Activated naive CD4-positive, alpha-beta T cell treated with anti-CD3 and anti-CD28 coated beads, Interleukin-2, amount 50 U/mL, for 72 hours (primary cell): ENCODE measurements around the gene DDR1. TPM values are rescaled to one million over a fixed set of nuclear protein-coding genes. Genes with fewer than 3 reads are reported as not detected.
"Not testable (repeated sequence)": the region's sequence is repeated elsewhere in the genome, so short reads cannot be mapped to it uniquely, and the experiment has no call there.

Experiments
- ATAC-seq, 2 donors: fragments of 150-1000 bp; cut with Tn5 transposase; 2 replicates each; pipeline ENCODE4 v1.10.0; 2021; ENCODE audit warnings: mild to moderate bottlenecking in 2 of 2, moderate library complexity in 2 of 2
- DNase-seq, 2 donors: peaks; one replicate each; pipeline ENCODE4 v3.0.0; 2021 to 2022; ENCODE audit warnings: low spot score in 2 of 2
- H3K27ac Mint-ChIP-seq, 2 donors: one replicate each; pipeline ENCODE4 v1.8.0; 2022; ENCODE audit warnings: mild to moderate bottlenecking in 2 of 2, mixed read lengths in 2 of 2
- H3K36me3 Mint-ChIP-seq, 2 donors: one replicate each; pipeline ENCODE4 v1.8.0; 2022; ENCODE audit warnings: mixed read lengths in 2 of 2
- H3K9me3 Mint-ChIP-seq, 2 donors: one replicate each; pipeline ENCODE4 v1.8.0; 2022; ENCODE audit warnings: mixed read lengths in 2 of 2
- total RNA-seq, 2 donors: library from RNA; stranded (reverse); gene quantifications; one replicate each; pipeline ENCODE4 v1.2.3, GENCODE V29; 2022

The DDR1 gene
- total RNA-seq, 2 donors from 2014 or later = 15.2 to 20.7 TPM

- H3K27ac Mint-ChIP-seq = no peak overlapping the region
- H3K36me3 Mint-ChIP-seq = peaks cover 17 to 23% of the 10 kb centered on the region in 2 donors
- peaks cover 9 to 17% of the 10 kb centered on the region in 2 donors for H3K9me3 Mint-ChIP-seq
- ATAC-seq (no peak), DNase-seq (no peak)
These were observed 36.8 kb upstream of the DDR1 start for GRCh38 chr6:30847421-30847970.

GRCh38 chr6:30847971-30848436 is 36.3 kb upstream of the DDR1 start:
- peaks cover 17 to 25% of the 10 kb centered on the region in 2 donors for H3K36me3 Mint-ChIP-seq
- ATAC-seq = no peak
- H3K9me3 Mint-ChIP-seq = peaks cover 11 to 22% of the 10 kb centered on the region in 2 donors
- no peak overlapping the region for H3K27ac Mint-ChIP-seq
- DNase-seq = no peak

DNA sequence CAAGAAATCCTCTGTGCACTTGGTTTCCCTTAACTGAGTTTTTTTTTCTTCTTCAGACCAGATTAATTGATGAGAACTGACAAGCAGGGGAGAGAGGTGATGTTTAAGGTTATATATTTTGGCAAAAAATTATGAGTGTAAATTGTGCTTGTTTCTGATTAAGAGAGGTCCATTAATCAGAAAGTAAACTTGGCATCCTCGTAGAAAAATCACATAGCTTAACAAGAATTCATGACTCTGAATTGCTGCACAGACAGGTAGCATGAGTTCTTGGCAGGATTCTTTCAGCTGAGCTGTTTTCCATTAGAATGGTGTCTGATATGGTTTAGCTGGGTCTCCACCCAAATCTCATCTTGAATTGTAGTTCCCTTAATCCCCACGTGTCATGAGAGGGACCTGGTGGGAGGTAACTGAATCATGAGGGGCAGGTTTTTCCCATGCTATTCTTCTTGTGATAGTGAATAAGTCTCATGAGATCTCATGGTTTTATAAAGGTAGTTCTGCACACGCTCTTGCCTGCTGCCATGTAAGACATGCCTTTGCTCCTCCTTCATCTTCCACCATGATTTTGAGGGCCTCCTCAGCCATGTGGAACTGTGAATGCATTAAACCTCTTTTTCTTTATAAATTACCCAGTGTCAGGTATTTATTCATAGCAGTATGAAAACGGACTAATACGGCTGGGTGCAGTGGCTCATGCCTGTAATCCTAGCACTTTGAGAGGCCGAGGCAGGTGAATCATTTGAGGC is 34.2 kb upstream of the DDR1 start:
- H3K27ac Mint-ChIP-seq = no peak overlapping the region
- ATAC-seq = no peak
- no peak for DNase-seq
- peaks cover 11 to 26% of the 10 kb centered on the region in 2 donors for H3K9me3 Mint-ChIP-seq
- H3K36me3 Mint-ChIP-seq = peaks cover 17 to 25% of the 10 kb centered on the region in 2 donors

DNA sequence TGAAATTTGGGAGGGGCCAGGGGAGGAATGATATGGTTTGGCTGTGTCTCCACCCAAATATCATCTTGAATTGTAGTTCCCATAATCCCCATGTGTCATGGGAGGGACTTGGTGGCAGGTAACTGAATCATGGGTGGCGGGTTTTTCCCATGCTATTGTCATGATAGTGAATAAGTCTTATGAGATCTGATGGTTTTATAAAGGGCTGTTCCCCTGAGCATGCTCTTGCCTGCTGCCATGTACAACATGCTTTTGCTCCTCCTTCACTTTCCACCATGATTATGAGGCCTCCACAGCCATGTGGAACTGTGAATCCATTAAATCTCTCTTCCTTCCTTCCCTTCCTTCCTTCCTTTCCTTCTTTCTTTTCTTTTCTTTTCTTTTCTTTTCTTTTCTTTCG is 31.9 kb upstream of the DDR1 start:
- Mint-ChIP-seq H3K36me3 (peaks cover 17 to 25% of the 10 kb centered on the region in 2 donors), H3K9me3 (peaks cover 11 to 26% of the 10 kb centered on the region in 2 donors)
- peak in 1 of 2 donors; percentile 71 for ATAC-seq
- DNase-seq, H3K27ac Mint-ChIP-seq: not testable (repeated sequence)

GRCh38 chr6:30854285-30855040 is 29.9 kb upstream of the DDR1 start:
- peaks cover 28 to 34% of the 10 kb centered on the region in 2 donors for H3K36me3 Mint-ChIP-seq
- H3K27ac Mint-ChIP-seq = no peak overlapping the region
- no peak for ATAC-seq
- H3K9me3 Mint-ChIP-seq = peaks cover 11 to 34% of the 10 kb centered on the region in 2 donors
- DNase-seq = no peak

GRCh38 chr6:30855429-30856075 is 28.8 kb upstream of the DDR1 start:
- Mint-ChIP-seq H3K27ac (no peak overlapping the region), H3K36me3 (peaks cover 30 to 38% of the 10 kb centered on the region in 2 donors), H3K9me3 (peaks cover 11 to 26% of the 10 kb centered on the region in 2 donors)
- ATAC-seq (no peak), DNase-seq (no peak)

GRCh38 chr6:30857112-30857511 is 27.2 kb upstream of the DDR1 start:
- Mint-ChIP-seq H3K9me3 (peaks cover 11 to 32% of the 10 kb centered on the region in 2 donors), H3K27ac (no peak overlapping the region), H3K36me3 (peaks cover 25 to 36% of the 10 kb centered on the region in 2 donors)
- DNase-seq (no peak), ATAC-seq (no peak)

GRCh38 chr6:30857549-30857948 is 26.8 kb upstream of the DDR1 start:
- Mint-ChIP-seq H3K27ac (no peak overlapping the region), H3K36me3 (peaks cover 21 to 32% of the 10 kb centered on the region in 2 donors), H3K9me3 (peaks cover 7 to 30% of the 10 kb centered on the region in 2 donors)
- ATAC-seq = no peak
- no peak for DNase-seq

- peaks cover 21 to 31% of the 10 kb centered on the region in 2 donors for H3K36me3 Mint-ChIP-seq
- ATAC-seq, DNase-seq, H3K27ac Mint-ChIP-seq: not testable (repeated sequence)
- peaks cover 6 to 27% of the 10 kb centered on the region in 2 donors for H3K9me3 Mint-ChIP-seq
These were observed 24.6 kb upstream of the DDR1 start for GRCh38 chr6:30859726-30860125.

DNA sequence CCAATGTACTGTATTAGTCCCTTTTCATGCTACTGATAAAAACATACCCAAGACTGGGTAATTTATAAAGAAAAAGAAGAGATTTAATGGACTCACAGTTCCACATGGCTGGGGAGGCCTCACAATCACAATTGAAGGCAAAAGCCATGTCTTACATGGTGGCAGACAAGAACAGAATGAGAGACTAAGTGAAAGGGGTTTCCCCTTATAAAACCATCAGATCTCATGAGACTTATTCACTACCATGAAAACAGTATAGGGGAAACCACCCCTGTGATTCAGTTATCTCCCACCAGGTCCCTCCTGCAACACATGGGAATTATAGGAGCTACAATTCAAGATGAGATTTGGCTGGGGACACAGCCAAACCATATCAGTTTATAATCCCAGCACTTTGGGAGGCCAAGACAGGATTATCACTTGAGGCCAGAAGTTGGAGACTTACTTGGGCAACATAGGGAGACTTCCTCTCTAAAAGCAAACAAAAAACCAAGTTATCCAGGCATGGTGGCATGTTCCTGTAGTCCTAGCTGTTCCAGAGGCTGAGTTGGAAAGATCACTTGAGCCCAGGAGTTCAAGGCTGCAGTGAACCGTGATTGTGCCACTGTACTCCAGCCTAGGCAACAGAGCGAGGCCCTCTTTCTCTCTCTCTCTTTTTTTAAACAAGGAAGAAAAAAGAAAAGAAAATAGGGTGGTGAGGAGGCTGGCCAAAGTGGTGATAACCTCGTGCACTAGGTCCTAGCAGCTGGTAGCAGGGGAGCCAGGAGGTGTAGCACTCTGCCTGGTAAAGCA is 22.9 kb upstream of the DDR1 start:
- H3K36me3 Mint-ChIP-seq = peaks cover 21 to 31% of the 10 kb centered on the region in 2 donors

DNA sequence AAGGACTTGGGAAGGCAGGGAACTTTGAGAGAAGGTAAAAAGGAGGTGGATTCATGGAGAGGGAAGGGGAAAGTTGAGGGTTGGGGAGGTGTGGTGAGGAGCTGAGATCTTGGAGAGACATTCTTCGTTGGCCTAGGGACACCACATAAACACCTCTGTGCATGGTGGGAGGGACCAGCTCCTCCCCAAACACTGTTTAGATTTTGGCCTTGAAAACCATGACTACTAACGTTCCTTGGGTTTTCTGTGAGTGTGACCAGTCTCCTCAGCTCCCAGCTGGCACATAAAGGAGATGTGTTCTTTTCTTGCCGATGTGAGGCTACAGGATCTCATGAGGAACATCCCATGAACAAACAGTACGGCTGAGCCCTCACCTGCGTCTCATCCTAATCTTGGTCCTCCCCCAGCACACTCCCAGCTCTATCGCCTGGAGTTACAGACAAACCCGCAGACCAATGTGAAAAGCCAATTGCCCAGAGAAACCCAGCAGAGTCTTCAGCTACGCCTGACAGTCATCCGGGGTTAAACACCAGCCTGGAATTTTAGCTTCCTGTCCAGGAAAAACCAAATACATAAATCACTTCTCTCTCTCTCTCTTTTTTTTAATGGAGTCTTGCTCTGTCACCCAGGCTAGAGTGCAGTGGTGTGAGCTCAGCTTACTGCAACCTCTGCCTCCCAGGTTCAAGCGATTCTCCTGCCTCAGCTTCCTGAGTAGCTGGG is 22.0 kb upstream of the DDR1 start:
- Mint-ChIP-seq H3K27ac (peak overlapping the region in 1 of 2 donors; percentile 85), H3K9me3 (peaks cover 6 to 27% of the 10 kb centered on the region in 2 donors), H3K36me3 (peaks cover 21 to 31% of the 10 kb centered on the region in 2 donors)
- no peak for ATAC-seq
- no peak for DNase-seq

More for the DNA sequence above, 22.9 kb upstream of the DDR1 start:
- Mint-ChIP-seq H3K9me3 (peaks cover 6 to 27% of the 10 kb centered on the region in 2 donors), H3K27ac (peak overlapping the region in 1 of 2 donors; percentile 85)
- DNase-seq (no peak), ATAC-seq (peak in 1 of 2 donors; percentile 89)

- DNase-seq (no peak), ATAC-seq (no peak)
- no peak overlapping the region for H3K27ac Mint-ChIP-seq
- H3K36me3 Mint-ChIP-seq = peaks cover 12 to 27% of the 10 kb centered on the region in 2 donors
- peaks cover 6 to 26% of the 10 kb centered on the region in 2 donors for H3K9me3 Mint-ChIP-seq
These were observed 20.0 kb upstream of the DDR1 start for GRCh38 chr6:30864325-30864724.

- not testable (repeated sequence) for ATAC-seq, DNase-seq
- Mint-ChIP-seq H3K27ac (peak overlapping the region in 1 of 2 donors; percentile 95), H3K36me3 (peaks cover 6 to 43% of the 10 kb centered on the region in 2 donors), H3K9me3 (peaks cover 7 to 39% of the 10 kb centered on the region in 2 donors)
These were observed 15.0 kb upstream of the DDR1 start for GRCh38 chr6:30869241-30869749.

DNA sequence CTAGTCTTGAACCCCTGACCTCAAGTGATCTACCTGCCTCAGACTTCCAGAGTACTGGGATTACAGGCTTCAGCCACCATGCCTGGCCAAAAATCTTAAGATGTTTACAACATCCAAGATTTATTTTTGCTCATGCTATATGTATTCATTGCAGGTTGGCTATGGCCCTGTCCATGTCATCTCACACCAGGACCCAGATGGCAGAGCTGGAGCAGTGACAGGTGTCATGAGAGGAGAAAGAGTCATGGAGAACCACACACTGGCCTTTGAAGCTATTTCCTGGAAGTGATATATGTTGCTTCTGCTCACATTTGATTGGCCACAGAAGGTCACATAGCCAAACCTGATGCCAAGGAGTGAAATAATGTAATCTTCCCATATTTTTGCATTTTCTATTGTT is 13.8 kb upstream of the DDR1 start:
- ATAC-seq = peak in 1 of 2 donors; percentile 96
- peaks cover 7 to 39% of the 10 kb centered on the region in 2 donors for H3K9me3 Mint-ChIP-seq
- peak in 1 of 2 donors; percentile 61 for DNase-seq
- peaks cover 6 to 43% of the 10 kb centered on the region in 2 donors for H3K36me3 Mint-ChIP-seq
- peak overlapping the region; percentile 81 to 95 for H3K27ac Mint-ChIP-seq
